GM12878 (cell line): ENCODE measurements around the gene PEF1.

ENCODE experiments used
- ATF7 ChIP-seq: fragments of 450-650 bp; IDR thresholded peaks from 2 replicates; pipeline ENCODE4 v1.6.1; 2016; ENCODE audit warnings: low read depth, mild to moderate bottlenecking
- CBX3 ChIP-seq: fragments of 200-600 bp; sonication (generic); IDR thresholded peaks from 2 replicates; pipeline ENCODE4 v1.6.1; 2016; ENCODE audit warnings: low read depth, borderline replicate concordance
- SIX5 ChIP-seq: IDR thresholded peaks from 2 replicates; pipeline ENCODE4 v1.6.1; 2011; ENCODE audit warnings: mild to moderate bottlenecking, low read depth, low read length, moderate library complexity; ENCODE audit not compliant: severe bottlenecking
- TF ChIP-seq, protein P1 (sequence below), 3 experiments: IDR thresholded peaks in 2 of 3; conservative IDR thresholded peaks in 1 of 3; 2 replicates each; pipeline ENCODE4 v1.5.1; 2011; ENCODE audit warnings: low read depth in 3 of 3, low read length in 3 of 3, mild to moderate bottlenecking in 3 of 3, control low read depth in 2 of 3, moderate library complexity in 2 of 3, inconsistent platforms in 1 of 3, mixed read lengths in 1 of 3; ENCODE audit not compliant: control insufficient read depth in 2 of 3, insufficient read depth in 1 of 3; ENCODE audit errors: extremely low read depth in 1 of 3

DNA sequence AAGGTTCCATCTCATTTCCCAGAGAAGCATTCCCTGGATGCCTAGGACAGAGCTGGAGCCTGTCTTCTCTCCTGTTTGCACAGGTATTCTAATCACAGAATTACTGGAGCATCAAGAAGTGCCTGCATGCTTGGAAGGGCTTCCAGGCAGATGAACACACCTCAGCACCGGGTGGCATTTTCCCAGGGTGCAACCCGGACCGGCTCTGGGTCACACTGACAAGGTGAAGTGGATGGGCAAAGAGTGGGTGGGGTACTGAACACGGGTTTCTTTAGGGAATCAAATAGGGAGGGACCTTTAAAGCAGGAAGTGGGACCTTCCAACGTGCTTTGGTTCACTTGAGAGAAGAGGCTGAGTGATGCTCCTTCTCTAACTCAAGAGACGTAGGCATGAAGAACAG lies 7.1 kb upstream of the PEF1 start:
- TF ChIP-seq, protein P1, sequence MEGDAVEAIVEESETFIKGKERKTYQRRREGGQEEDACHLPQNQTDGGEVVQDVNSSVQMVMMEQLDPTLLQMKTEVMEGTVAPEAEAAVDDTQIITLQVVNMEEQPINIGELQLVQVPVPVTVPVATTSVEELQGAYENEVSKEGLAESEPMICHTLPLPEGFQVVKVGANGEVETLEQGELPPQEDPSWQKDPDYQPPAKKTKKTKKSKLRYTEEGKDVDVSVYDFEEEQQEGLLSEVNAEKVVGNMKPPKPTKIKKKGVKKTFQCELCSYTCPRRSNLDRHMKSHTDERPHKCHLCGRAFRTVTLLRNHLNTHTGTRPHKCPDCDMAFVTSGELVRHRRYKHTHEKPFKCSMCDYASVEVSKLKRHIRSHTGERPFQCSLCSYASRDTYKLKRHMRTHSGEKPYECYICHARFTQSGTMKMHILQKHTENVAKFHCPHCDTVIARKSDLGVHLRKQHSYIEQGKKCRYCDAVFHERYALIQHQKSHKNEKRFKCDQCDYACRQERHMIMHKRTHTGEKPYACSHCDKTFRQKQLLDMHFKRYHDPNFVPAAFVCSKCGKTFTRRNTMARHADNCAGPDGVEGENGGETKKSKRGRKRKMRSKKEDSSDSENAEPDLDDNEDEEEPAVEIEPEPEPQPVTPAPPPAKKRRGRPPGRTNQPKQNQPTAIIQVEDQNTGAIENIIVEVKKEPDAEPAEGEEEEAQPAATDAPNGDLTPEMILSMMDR (IDR thresholded peaks at IDR 0.05 in 2 of 3, conservative IDR thresholded peaks at IDR 0.05 in 1 of 3; ENCODE audit: control insufficient read depth in 2 of 3, extremely low read depth in 1 of 3, insufficient read depth in 1 of 3, low read depth in 3 of 3, low read length in 3 of 3): no peak
- TF ChIP-seq CBX3 (no peak), SIX5 (no peak), ATF7 (no peak)
